ENCODE results near the gene PTPRK. TPM values are rescaled to one million over a fixed set of nuclear protein-coding genes. Genes with fewer than 3 reads are reported as not detected.

Gene PTPRK
- total and polyA plus RNA-seq, 2 donors (not counting 1 experiment from before 2014, with no cell fraction given) = 16.2 to 18.7 TPM

- no peak overlapping the region for H3K27ac ChIP-seq (ENCODE audit: low read length in 2 of 2)
- H3K9me3 Mint-ChIP-seq (ENCODE audit: insufficient read depth) = peaks cover 8% of the 10 kb centered on the region
- DNase-seq (no peak), ATAC-seq (ENCODE audit: low read depth) (no peak)
- peaks cover 0 to 5% (median 3%) of the 10 kb centered on the region in 3 donors for H3K9me3 ChIP-seq (ENCODE audit: control extremely low read depth in 1 of 3, control insufficient read depth in 2 of 3, insufficient read depth in 1 of 3, low read length in 2 of 3)
- ChIA-PET POLR2A (no interaction called here), CTCF (no interaction called here)
- H3K4me1 ChIP-seq (ENCODE audit: control insufficient read depth in 2 of 2, insufficient read depth in 2 of 2, low read length in 2 of 2) = no peaks in the 10 kb centered on the region
- H3K4me3 ChIP-seq (ENCODE audit: control extremely low read depth in 1 of 5, extremely low read depth in 1 of 5, insufficient read depth in 1 of 5, low read depth in 2 of 5, low read length in 4 of 5) = no peak overlapping the region
- intact Hi-C loops (cut with micrococcal nuclease) = no loop called here
- H3K9ac ChIP-seq (ENCODE audit: low read length) = no peak overlapping the region
- no peak for TF ChIP-seq EZH2 (IDR thresholded peaks at IDR 0.05; ENCODE audit: borderline replicate concordance, insufficient read depth, low read depth, low read length, poor library complexity, severe bottlenecking)
- TF ChIP-seq CTCF (IDR thresholded peaks at IDR 0.05) = no peak
- no peak overlapping the region for H2AFZ ChIP-seq (ENCODE audit: insufficient read depth, low read depth, low read length, poor library complexity, severe bottlenecking)
- no peak overlapping the region for H3K27ac Mint-ChIP-seq
- no peaks in the 10 kb centered on the region for H3K79me2 ChIP-seq (ENCODE audit: control insufficient read depth, insufficient read depth, low read length)
- no peak overlapping the region for H3K4me3 Mint-ChIP-seq
- H3K36me3 ChIP-seq (replicated peaks in 1 of 2; ENCODE audit: control extremely low read depth in 1 of 2, control insufficient read depth in 1 of 2, extremely low read depth in 1 of 2, insufficient read depth in 2 of 2, low read length in 1 of 2) = no peaks in the 10 kb centered on the region
- H4K20me1 ChIP-seq (ENCODE audit: control insufficient read depth, insufficient read depth, low read length, poor library complexity, severe bottlenecking) = no peaks in the 10 kb centered on the region
- H3K27me3 ChIP-seq (replicated peaks in 1 of 4; ENCODE audit: control extremely low read depth in 1 of 4, control insufficient read depth in 3 of 4, insufficient read depth in 4 of 4, low read length in 3 of 4) = no peaks in the 10 kb centered on the region
- H3K4me2 ChIP-seq (replicated peaks; ENCODE audit: low read depth, low read length, poor library complexity, severe bottlenecking) = no peak overlapping the region
- no peaks in the 10 kb centered on the region for H3K4me1 Mint-ChIP-seq
- H3K27me3 Mint-ChIP-seq = no peaks in the 10 kb centered on the region
These were observed 139.5 kb downstream of the PTPRK start for GRCh38 chr6:128380891-128381290.

GRCh38 chr6:128379577-128379976 lies 140.8 kb downstream of the PTPRK start:
- Histone ChIP-seq H3K79me2 (ENCODE audit: control insufficient read depth, insufficient read depth, low read length) (no peaks in the 10 kb centered on the region), H3K36me3 (replicated peaks in 1 of 2; ENCODE audit: control extremely low read depth in 1 of 2, control insufficient read depth in 1 of 2, extremely low read depth in 1 of 2, insufficient read depth in 2 of 2, low read length in 1 of 2) (no peaks in the 10 kb centered on the region), H3K27me3 (replicated peaks in 1 of 4; ENCODE audit: control extremely low read depth in 1 of 4, control insufficient read depth in 3 of 4, insufficient read depth in 4 of 4, low read length in 3 of 4) (no peaks in the 10 kb centered on the region), H3K9ac (ENCODE audit: low read length) (no peak overlapping the region), H3K27ac (ENCODE audit: low read length in 2 of 2) (no peak overlapping the region), H3K4me1 (ENCODE audit: control insufficient read depth in 2 of 2, insufficient read depth in 2 of 2, low read length in 2 of 2) (no peaks in the 10 kb centered on the region), H3K4me3 (ENCODE audit: control extremely low read depth in 1 of 5, extremely low read depth in 1 of 5, insufficient read depth in 1 of 5, low read depth in 2 of 5, low read length in 4 of 5) (no peak overlapping the region), H2AFZ (ENCODE audit: insufficient read depth, low read depth, low read length, poor library complexity, severe bottlenecking) (no peak overlapping the region), H4K20me1 (ENCODE audit: control insufficient read depth, insufficient read depth, low read length, poor library complexity, severe bottlenecking) (no peaks in the 10 kb centered on the region), H3K9me3 (ENCODE audit: control extremely low read depth in 1 of 3, control insufficient read depth in 2 of 3, insufficient read depth in 1 of 3, low read length in 2 of 3) (peaks cover 0 to 6% (median 3%) of the 10 kb centered on the region in 3 donors), H3K4me2 (replicated peaks; ENCODE audit: low read depth, low read length, poor library complexity, severe bottlenecking) (no peak overlapping the region)
- DNase-seq (no peak), ATAC-seq (ENCODE audit: low read depth) (no peak)
- intact Hi-C loops (cut with micrococcal nuclease) = no loop called here
- CTCF ChIA-PET = no interaction called here
- Mint-ChIP-seq H3K9me3 (ENCODE audit: insufficient read depth) (peaks cover 10% of the 10 kb centered on the region), H3K27me3 (no peaks in the 10 kb centered on the region), H3K27ac (no peak overlapping the region), H3K4me1 (no peaks in the 10 kb centered on the region), H3K4me3 (no peak overlapping the region)
- POLR2A ChIA-PET = no interaction called here
- no peak for TF ChIP-seq EZH2 (IDR thresholded peaks at IDR 0.05; ENCODE audit: borderline replicate concordance, insufficient read depth, low read depth, low read length, poor library complexity, severe bottlenecking)
- TF ChIP-seq CTCF (IDR thresholded peaks at IDR 0.05) = no peak
